ENCODE results near the gene PRKCA.

The PRKCA gene

GRCh38 chr17:66625311-66625767 is 322.9 kb downstream of the PRKCA start:
- no peak for DNase-seq (ENCODE audit: low read depth)

GRCh38 chr17:66627985-66628384 is 325.6 kb downstream of the PRKCA start:
- DNase-seq (ENCODE audit: low read depth) = no peak

GRCh38 chr17:66629762-66630161 is 327.3 kb downstream of the PRKCA start:
- DNase-seq (ENCODE audit: low read depth) = no peak

- no peak for DNase-seq (ENCODE audit: low read depth)
Observed at GRCh38 chr17:66630379-66630778, 328.0 kb downstream of the PRKCA start.

- DNase-seq (ENCODE audit: low read depth) = no peak
Observed at GRCh38 chr17:66630828-66631472, 328.5 kb downstream of the PRKCA start.

- DNase-seq (ENCODE audit: low read depth) = no peak
Observed at GRCh38 chr17:66632731-66633130, 330.3 kb downstream of the PRKCA start.

- DNase-seq (ENCODE audit: low read depth) = peak; percentile 24
Observed at GRCh38 chr17:66633317-66633965, 331.0 kb downstream of the PRKCA start.

- no peak for DNase-seq (ENCODE audit: low read depth)
Observed at GRCh38 chr17:66634193-66634592, 331.8 kb downstream of the PRKCA start.

- DNase-seq (ENCODE audit: low read depth) = no peak
Observed at GRCh38 chr17:66635386-66636045, 333.1 kb downstream of the PRKCA start.

GRCh38 chr17:66636111-66636510 is 333.7 kb downstream of the PRKCA start:
- DNase-seq (ENCODE audit: low read depth) = peak; percentile 37

- no peak for DNase-seq (ENCODE audit: low read depth)
Observed at GRCh38 chr17:66637491-66637890, 335.1 kb downstream of the PRKCA start.

GRCh38 chr17:66638707-66639479 is 336.5 kb downstream of the PRKCA start:
- no peak for DNase-seq (ENCODE audit: low read depth)

GRCh38 chr17:66643815-66644710 is 341.6 kb downstream of the PRKCA start:
- peak; percentile 36 for DNase-seq (ENCODE audit: low read depth)

GRCh38 chr17:66645259-66645658 is 342.8 kb downstream of the PRKCA start:
- no peak for DNase-seq (ENCODE audit: low read depth)

- DNase-seq (ENCODE audit: low read depth) = no peak
Observed at GRCh38 chr17:66647391-66647983, 345.1 kb downstream of the PRKCA start.

GRCh38 chr17:66649818-66650543 is 347.6 kb downstream of the PRKCA start:
- DNase-seq (ENCODE audit: low read depth) = no peak

GRCh38 chr17:66650544-66650877 is 348.1 kb downstream of the PRKCA start:
- no peak for DNase-seq (ENCODE audit: low read depth)

- no peak for DNase-seq (ENCODE audit: low read depth)
Observed at GRCh38 chr17:66652840-66653507, 350.6 kb downstream of the PRKCA start.

GRCh38 chr17:66654106-66654740 is 351.8 kb downstream of the PRKCA start:
- DNase-seq (ENCODE audit: low read depth) = no peak
